ENCODE measurements around the gene APEH. TPM values are rescaled to one million over a fixed set of nuclear protein-coding genes. Genes with fewer than 3 reads are reported as not detected.

APEH gene
- total RNA-seq, 1 experiment from 2014 or later, result 246 TPM

DNA sequence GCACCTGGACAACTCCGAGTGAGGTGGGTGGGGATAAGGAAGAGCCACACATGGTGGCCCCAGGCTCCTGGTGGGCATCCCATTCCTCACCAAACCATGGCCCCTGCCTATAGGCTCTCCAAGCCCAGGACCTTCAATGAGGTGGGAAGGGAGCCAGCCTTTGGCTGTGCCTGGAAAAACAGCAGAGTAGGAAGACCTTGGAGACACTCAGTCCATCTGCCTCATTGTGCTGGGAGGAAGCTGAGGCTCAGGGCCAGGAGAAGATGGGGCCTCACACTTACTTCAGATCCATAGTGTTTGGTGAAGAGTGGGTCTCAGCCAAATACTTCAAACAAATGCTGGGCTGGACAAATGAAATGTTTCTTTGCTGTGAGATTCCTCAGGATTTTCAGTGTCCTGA is 47.4 kb upstream of the APEH start:
- H3K27me3 ChIP-seq (ENCODE audit: insufficient read depth, low read length), result no peaks in the 10 kb centered on the region
- no peaks in the 10 kb centered on the region for H3K9me2 ChIP-seq (ENCODE audit: insufficient read depth)
- H3K9ac ChIP-seq (ENCODE audit: low read length), result no peak overlapping the region
- H3K79me2 ChIP-seq (ENCODE audit: insufficient read depth, low read length), result no peaks in the 10 kb centered on the region
- DNase-seq (ENCODE audit: low read depth, low spot score), result no peak
- ChIA-PET POLR2A (no interaction called here), RAD21 (ENCODE audit: low non-redundant PET in 1 of 2, low total read pairs in 2 of 2, uncharacterized antibody in 2 of 2, unreplicated experiment in 2 of 2) (no interaction called here), CTCF (no interaction called here)
- BruUV-seq (replicated peaks), result no TSS peak
- no peak overlapping the region for H3K4me2 ChIP-seq (ENCODE audit: low read length)
- H3K36me3 ChIP-seq (ENCODE audit: control insufficient read depth in 1 of 2, insufficient read depth in 2 of 2, low read length in 2 of 2), result no peaks in the 10 kb centered on the region
- no peak for TF ChIP-seq MAX (IDR thresholded peaks at IDR 0.05)
- no peak for TF ChIP-seq TCF7L2 (IDR thresholded peaks at IDR 0.05; ENCODE audit: borderline replicate concordance, extremely low read depth, insufficient read depth, insufficient read length)
- no peak for TF ChIP-seq CBX3 (IDR thresholded peaks at IDR 0.05; ENCODE audit: low read depth)
- TF ChIP-seq EZH2 (IDR thresholded peaks at IDR 0.05), result no peak
- TF ChIP-seq SP1 (IDR thresholded peaks at IDR 0.05; ENCODE audit: low read depth), result no peak
- no peak overlapping the region for H3K4me3 ChIP-seq (replicated peaks in 1 of 2; ENCODE audit: low read depth in 1 of 2, low read length in 2 of 2)
- no peak overlapping the region for H3K27ac ChIP-seq (ENCODE audit: low read depth, low read length)
- H3K4me1 ChIP-seq (ENCODE audit: control insufficient read depth in 1 of 2, insufficient read depth in 2 of 2, low read length in 2 of 2), result no peaks in the 10 kb centered on the region
- no peak for ATAC-seq
- no peaks in the 10 kb centered on the region for H4K20me1 ChIP-seq (ENCODE audit: insufficient read depth)
- peaks cover 0 to 1% of the 10 kb centered on the region in 2 experiments; a peak in 2 of 4 replicates for H3K9me3 ChIP-seq (ENCODE audit: control insufficient read depth in 1 of 2, insufficient read depth in 1 of 2, low read depth in 1 of 2, low read length in 2 of 2)
- no peak overlapping the region for H2AFZ ChIP-seq (ENCODE audit: low read depth, low read length, poor library complexity, severe bottlenecking)
- intact Hi-C loops (cut with micrococcal nuclease), result no loop called here

DNA sequence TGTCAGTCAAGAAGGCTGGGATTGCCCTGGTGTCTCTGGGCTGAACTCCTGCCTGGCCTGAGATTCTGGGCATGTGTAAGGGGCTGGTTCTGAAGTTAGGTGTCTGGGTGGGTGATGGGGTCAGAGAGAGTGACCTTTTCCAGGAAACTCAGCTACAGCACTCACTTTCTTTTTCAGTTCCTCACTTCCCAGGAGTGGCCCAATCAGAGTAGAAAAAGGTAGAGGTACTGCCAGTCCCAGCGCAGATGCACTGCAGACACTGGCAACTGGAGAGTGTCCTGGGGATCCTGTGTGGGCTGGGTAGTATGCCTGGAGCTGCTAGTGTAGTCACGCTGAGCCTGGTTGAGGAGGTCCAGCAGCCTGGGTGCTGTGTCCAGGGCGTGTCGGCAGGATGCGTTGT is 46.5 kb upstream of the APEH start:
- no peak overlapping the region for H3K4me2 ChIP-seq (ENCODE audit: low read length)
- H3K4me3 ChIP-seq (replicated peaks in 1 of 2; ENCODE audit: low read depth in 1 of 2, low read length in 2 of 2), result no peak overlapping the region
- DNase-seq (ENCODE audit: low read depth, low spot score) (no peak), ATAC-seq (no peak)
- ChIA-PET POLR2A (no interaction called here), CTCF (no interaction called here), RAD21 (ENCODE audit: low non-redundant PET in 1 of 2, low total read pairs in 2 of 2, uncharacterized antibody in 2 of 2, unreplicated experiment in 2 of 2) (no interaction called here)
- H3K9ac ChIP-seq (ENCODE audit: low read length), result no peak overlapping the region
- H3K9me3 ChIP-seq (ENCODE audit: control insufficient read depth in 1 of 2, insufficient read depth in 1 of 2, low read depth in 1 of 2, low read length in 2 of 2), result peaks cover 0 to 6% of the 10 kb centered on the region in 2 experiments; a peak in 2 of 4 replicates
- H3K27me3 ChIP-seq (ENCODE audit: insufficient read depth, low read length), result no peaks in the 10 kb centered on the region
- intact Hi-C loops (cut with micrococcal nuclease), result no loop called here
- TF ChIP-seq RAD21 (IDR thresholded peaks at IDR 0.05; ENCODE audit: low read depth), result no peak
- no peak for TF ChIP-seq POLR2AphosphoS5 (IDR thresholded peaks at IDR 0.05; ENCODE audit: low read depth, low read length)
- TF ChIP-seq ZNF274 (IDR thresholded peaks at IDR 0.05; ENCODE audit: low read depth, low read length), result no peak
- TF ChIP-seq ZBTB33 (IDR thresholded peaks at IDR 0.05; ENCODE audit: extremely low read depth, insufficient replicate concordance, low read length), result no peak
- TF ChIP-seq CBX3 (IDR thresholded peaks at IDR 0.05; ENCODE audit: low read depth), result no peak
- no peak for TF ChIP-seq EGR1 (IDR thresholded peaks at IDR 0.05; ENCODE audit: low read depth)
- TF ChIP-seq YY1 (IDR thresholded peaks at IDR 0.05; ENCODE audit: extremely low read depth, insufficient replicate concordance, low read depth, low read length), result no peak
- no peak for TF ChIP-seq MAX (IDR thresholded peaks at IDR 0.05)
- TF ChIP-seq JUND (IDR thresholded peaks at IDR 0.05), result no peak
- H3K9me2 ChIP-seq (ENCODE audit: insufficient read depth), result no peaks in the 10 kb centered on the region
- H3K4me1 ChIP-seq (ENCODE audit: control insufficient read depth in 1 of 2, insufficient read depth in 2 of 2, low read length in 2 of 2), result no peaks in the 10 kb centered on the region
- H3K27ac ChIP-seq (ENCODE audit: low read depth, low read length), result no peak overlapping the region
- H3K79me2 ChIP-seq (ENCODE audit: insufficient read depth, low read length), result no peaks in the 10 kb centered on the region
- no peaks in the 10 kb centered on the region for H4K20me1 ChIP-seq (ENCODE audit: insufficient read depth)
- H3K36me3 ChIP-seq (ENCODE audit: control insufficient read depth in 1 of 2, insufficient read depth in 2 of 2, low read length in 2 of 2), result no peaks in the 10 kb centered on the region
- H2AFZ ChIP-seq (ENCODE audit: low read depth, low read length, poor library complexity, severe bottlenecking), result no peak overlapping the region
- no TSS peak for BruUV-seq (replicated peaks)

Data from HCT116 (cell line).